Small intestine (tissue), 4 donors: ENCODE results near the gene CRISPLD2. TPM values are rescaled to one million over a fixed set of nuclear protein-coding genes. Genes with fewer than 3 reads are reported as not detected.

Experiments used
- polyA plus RNA-seq, 4 donors: library from polyadenylated mRNA; stranded (reverse) in 3 of 4; unstranded in 1 of 4; fragments of 200-250 nt in 3 of 4; fragments of 120-200 nt in 1 of 4; gene quantifications; one replicate each; pipeline versions ENCODE4 v1.2.1 to v1.2.3, GENCODE V29; 2013
- donor health status: healthy with polysubstance abuse.
- donor health status: Bipolar disorder and iron deficiency.
- donor health status: healthy.

CRISPLD2 gene
- polyA plus RNA-seq, 4 donors = 0.89 to 31.4 (median 4.9) TPM

Other genes starting within 250 kb of the CRISPLD2 start
- 100 to 1,000 TPM in 2 of 4 donors, 10 to 100 TPM in 2; 43.6 to 166 (median 94.3) TPM for gene COTL1, start 201.9 kb upstream of the CRISPLD2 start, polyA plus RNA-seq
- 10 to 100 TPM; 12.7 to 33.1 (median 19.3) TPM for gene KLHL36, start 171.5 kb upstream of the CRISPLD2 start, polyA plus RNA-seq
- gene USP10, start 120.0 kb upstream of the CRISPLD2 start, polyA plus RNA-seq = 10 to 100 TPM; 22.4 to 67.1 (median 32.1) TPM
- 10 to 100 TPM; 16.5 to 57.5 (median 27.2) TPM for gene ZDHHC7, start 191.6 kb downstream of the CRISPLD2 start, polyA plus RNA-seq
- 1 to 10 TPM; 2.9 to 8.1 (median 5.1) TPM for gene KIAA0513, start 207.8 kb downstream of the CRISPLD2 start, polyA plus RNA-seq